HG02610 (cell line): Measurements from ENCODE around the gene NGB.

Experiments used
- ATAC-seq: cut with Tn5 transposase; IDR thresholded peaks from one replicate; pipeline ENCODE4 v1.9.1; 2021; ENCODE audit warnings: mild to moderate bottlenecking, moderate library complexity; ENCODE audit not compliant: unreplicated experiment

The NGB gene

DNA sequence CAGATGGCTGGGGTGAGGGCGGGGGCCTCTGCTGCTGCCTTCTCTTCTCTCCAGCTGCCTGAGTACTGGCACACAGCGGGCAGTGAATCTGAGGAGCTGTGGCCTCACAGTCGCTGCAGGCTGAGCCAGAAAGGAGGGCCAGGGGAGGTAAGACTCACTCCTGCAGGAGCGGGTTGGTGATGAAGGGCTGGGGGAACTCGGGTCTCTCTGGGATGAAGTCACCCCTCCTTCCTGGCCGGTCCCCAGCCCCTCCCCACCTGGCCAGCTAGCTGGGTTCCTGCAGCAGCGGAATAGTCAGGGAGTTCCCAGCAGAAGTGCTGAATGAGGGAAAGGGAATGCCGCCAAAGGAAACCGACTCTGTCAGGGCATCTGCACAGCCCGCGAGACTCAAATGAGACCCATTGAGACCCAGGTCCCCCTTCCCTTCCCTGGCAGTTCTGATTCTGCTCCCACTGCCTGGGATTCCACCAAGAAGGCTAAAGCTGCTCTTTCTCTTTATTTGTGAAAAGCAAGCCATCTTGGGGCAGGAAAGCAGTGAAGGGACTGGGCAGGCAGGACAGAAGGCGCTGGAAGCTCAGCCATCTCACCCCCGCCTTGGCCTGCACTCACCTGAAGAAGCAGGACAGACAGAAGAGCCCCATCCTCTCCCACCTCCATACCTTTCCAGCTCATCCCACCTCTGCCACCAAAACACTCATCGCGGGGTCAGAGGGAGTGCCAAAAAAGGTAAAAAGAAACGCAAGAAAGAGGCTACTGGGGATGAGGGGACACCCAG, 5.3 kb downstream of the NGB start:
- ATAC-seq: no peak

DNA sequence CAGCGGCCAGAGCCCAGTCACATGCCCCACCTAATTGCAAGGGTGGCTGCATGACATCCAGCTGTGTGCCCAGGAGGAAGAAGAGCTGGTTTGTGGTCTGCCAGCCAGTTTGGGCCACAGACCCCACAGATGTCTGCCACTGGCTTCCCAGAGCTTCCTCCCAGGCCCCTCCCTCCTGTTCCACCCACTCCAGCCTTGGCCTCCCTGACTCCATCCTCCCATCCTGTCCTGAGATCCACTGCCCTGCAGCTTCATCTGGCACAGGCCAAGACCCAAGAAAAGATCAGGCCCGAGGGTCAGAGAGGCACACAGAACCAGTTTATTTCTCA, 5.9 kb downstream of the NGB start:
- ATAC-seq: no peak

- ATAC-seq: no peak
These were observed 6.4 kb downstream of the NGB start for GRCh38 chr14:77264466-77265186.

- ATAC-seq: no peak
These were observed 10.4 kb downstream of the NGB start for GRCh38 chr14:77260631-77261030.

DNA sequence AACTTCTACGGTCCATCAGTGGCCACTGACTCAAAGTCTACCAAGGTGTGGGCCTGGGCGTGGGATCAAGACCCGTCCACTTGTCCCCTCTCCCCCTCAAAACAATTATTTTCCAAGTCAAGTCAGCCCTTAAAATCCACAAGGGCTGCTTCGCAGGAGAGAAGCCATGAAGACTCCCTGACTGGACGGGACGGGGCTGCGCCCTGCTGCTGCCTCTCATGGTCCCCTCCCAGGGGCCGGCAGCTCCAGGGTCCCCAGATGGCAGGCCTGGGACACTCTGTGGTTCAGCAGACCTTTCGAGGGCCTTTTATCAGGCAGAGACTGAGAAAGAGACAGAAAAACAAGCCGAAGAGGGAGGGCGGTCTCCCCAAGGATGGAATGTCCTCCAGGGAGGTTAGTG, 10.8 kb downstream of the NGB start:
- no peak for ATAC-seq

DNA sequence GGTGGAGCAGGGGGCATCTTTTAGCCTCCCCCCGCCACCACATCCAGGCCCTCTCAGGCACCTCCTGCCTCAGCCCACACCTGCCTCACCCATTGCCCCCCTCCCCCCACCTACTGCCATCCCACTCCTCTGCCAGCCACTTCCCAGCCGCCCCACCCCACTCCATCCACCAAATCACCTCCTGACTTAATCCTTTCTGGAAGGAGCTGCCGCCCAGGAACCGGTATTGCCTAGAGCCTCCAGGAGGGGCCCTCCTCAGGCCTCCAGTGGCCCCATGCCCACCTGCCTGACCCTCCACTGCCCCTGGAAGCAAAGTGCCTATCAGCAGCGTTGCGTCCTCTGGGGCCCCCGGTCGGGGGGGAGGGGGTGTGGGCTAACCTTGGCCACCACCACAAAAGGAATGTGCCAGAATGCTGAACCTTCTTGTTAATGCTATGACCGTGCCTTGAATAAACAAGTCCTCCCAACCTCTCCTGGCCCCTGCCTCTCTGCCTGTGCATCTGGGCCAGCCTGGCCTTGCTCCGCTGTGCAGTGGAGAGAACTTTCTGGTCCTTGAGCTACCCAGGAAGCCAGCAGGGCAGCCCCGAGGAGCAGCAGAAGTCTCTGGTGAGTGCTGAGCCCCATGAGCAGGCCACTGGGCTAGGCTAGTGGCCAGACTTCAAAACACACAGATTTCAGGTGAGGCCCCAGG, 11.8 kb downstream of the NGB start:
- no peak for ATAC-seq

DNA sequence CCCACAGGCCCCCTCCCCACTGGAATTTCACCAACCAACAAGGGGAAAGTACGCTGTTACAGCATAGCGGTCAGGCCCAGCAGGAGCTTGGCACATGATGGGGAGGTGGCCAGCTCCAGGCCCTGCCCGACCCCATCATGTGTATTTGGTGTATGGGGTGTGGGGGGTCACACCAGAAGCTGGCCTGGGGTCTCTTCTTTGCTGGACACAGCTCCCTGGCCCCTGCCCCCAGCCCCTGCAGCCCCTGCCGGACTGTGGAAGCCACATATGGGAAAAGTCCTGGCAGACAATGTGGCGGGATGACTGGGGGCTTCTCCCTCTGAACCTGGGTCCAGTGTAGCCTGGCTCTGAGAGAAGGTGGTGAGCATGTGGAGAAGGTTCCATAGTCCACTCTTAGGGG, 12.4 kb downstream of the NGB start:
- ATAC-seq: no peak

DNA sequence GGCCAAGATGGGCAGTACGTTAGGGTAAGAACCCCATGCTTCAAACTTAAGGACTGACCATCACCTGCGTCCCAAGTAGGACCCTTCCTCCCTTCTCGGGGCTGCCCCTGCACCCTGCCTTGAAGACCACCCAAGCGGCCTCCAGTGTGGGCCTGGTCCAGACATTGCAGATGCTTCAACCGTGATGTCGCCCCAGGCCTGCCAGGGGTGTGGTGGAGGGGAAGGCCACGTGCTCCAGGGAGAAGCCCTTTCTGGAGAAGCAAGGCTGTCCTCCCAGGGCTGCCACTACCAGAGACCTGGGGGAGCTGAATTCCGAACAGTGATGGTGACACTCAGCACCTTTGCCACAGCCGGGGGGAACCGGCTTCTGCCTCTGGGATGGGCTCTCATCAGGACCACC, 13.3 kb downstream of the NGB start:
- ATAC-seq: no peak

GRCh38 chr14:77256694-77257093, 14.3 kb downstream of the NGB start:
- no peak for ATAC-seq

DNA sequence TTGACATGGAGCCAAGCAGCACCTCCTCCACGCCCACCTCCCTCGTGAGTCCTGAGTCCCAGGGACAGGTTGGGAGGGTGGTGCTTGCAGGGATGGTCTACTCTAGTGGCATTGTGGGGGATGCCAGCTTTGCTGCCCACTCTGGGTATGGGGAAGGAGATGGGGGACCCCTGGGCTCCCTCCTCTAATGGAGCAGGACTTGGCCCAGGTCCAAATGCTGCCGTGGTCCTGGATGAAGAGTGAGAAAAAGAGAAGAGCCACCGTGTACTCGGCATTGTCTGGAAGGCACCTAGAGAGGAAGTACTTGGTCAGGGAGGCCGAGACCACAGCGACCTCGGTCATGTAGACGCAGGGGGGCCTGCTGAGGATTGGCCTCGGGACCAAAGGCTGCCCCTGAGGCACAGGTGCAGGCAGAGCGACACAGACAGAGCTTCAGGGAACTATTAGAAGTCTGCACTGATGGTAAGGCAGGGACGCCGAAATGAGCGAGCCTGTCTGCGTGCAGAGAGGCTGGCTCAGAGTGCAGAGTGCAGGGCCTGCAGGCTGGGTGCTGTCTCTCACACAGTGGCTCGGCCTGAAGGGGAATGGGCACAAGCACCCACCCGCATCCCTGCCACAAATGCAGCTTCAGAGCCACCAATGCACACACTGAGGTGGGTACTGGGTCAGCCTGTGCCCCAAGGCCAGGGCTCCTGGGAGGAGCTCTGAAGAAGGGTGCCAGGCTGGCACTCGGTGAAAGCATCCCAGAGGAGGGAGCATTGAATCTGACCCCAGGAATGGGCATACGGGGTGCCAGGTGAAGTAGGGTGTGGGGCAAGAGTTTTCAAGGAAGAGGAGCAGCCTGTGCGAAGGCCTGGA, 17.4 kb downstream of the NGB start:
- no peak for ATAC-seq

DNA sequence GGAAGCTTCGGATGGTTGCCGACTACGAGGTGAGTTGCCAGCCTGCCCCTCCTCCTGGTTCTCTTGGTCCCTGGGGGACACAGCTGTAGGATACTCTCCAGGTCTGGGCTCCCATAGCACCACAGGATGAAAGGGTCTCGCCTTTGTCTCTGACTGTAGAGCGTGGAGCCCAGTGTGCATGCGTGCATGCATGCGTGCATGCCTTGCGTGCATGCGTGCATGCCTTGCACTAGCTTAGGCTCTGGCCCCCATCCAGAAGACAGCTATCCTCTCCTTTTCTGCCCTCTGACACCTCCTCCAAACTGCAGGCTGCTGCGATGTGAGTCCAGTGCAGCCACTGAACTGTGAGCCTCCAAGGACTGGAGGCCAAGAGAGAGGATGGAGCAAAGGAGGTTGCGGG, 19.1 kb downstream of the NGB start:
- ATAC-seq: no peak

GRCh38 chr14:77250927-77251326, 20.1 kb downstream of the NGB start:
- no peak for ATAC-seq

- ATAC-seq: no peak
These were observed 21.7 kb downstream of the NGB start for GRCh38 chr14:77249286-77249685.

GRCh38 chr14:77248666-77249065, 22.3 kb downstream of the NGB start:
- no peak for ATAC-seq

- ATAC-seq: no peak
These were observed 24.2 kb downstream of the NGB start for GRCh38 chr14:77246784-77247183.

- no peak for ATAC-seq
These were observed 25.2 kb downstream of the NGB start for GRCh38 chr14:77245820-77246219.

DNA sequence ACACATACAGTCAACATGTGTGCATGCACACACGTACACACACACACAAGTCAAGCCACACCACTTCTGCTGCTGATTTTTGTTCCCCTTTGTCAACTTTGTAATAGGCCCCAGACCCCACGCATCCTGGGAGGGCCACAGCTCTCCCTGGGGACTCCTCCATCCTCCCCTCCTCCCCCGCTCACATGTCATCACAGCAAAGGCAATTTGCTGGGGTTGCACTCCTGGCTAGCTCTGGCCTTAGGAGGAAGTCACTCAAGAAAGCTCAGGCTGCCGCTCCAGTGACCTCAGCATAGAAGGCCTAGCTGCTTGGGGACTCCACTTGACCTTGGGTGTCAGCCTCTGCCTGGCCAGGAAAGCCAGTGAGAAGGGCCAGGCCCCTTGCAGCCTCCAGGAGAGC, 27.2 kb downstream of the NGB start:
- no peak for ATAC-seq

GRCh38 chr14:77242752-77243151, 28.3 kb downstream of the NGB start:
- no peak for ATAC-seq

DNA sequence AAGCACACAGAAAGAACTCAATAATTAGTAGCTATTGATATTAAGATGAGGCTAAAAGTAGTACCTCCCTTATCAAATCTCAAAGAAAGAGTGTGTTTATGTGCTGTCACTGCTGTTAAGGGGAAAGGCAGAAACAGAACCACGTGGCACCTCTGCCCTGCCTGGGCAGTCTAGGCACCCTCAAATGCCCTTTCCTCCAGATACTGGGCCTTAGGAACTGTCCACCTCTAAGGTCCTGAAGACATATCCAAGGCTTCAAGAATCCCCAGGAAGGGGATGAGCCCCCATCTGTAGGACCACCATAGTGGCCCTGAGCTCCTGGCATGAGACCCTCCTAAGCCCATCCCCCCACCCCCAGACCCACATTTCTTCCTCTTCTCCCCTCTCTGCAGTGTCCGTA, 29.1 kb downstream of the NGB start:
- no peak for ATAC-seq

DNA sequence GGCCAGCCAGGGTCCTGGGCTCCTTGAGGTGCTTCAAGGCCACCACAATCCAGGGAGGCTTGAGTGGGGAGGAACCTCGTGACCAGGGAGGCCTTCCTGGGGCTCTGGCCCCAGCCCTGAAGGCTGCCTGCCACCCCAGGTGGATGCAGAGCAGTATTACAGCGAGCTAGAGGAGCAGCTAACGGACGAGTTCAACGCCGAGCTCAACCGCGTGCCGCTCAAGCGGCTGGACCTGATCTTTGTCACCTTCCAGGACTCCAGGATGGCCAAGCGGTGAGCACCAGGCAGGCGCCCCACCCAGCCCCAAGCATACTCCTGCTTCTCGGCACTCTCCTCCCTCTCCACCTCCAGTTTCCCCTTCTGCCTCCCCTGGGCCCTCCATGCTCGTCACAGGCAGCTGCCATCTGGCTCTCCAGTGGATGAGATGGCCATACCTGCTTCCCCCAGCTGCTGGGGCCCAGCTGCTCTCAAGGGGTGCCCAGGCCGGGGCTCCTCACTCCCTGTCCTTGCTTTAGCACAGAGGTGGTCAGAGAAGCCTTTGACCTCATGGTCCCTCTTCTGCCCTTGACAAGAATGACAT, 30.6 kb downstream of the NGB start:
- no peak for ATAC-seq

DNA sequence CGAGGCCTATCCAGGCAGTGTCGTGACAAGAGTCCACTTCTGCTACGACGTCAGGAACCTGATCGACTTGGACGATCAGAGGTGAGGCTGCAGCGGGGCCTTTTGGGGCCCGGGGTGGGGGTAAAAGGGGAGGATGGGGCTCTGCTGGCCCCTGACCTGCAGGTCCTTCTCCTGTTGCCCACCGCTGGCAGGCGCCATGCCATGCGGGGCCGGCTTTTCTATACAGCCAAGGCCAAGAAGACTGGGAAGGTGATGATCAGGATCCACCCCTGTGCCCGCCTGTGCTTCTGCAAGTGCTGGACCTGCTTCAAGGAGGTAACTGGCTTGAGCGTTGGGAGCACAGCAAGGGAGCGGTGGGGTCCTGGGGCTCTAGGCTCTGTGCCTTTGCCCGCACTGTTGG, 31.6 kb downstream of the NGB start:
- ATAC-seq: no peak
